Measurements from ENCODE around the gene GLCCI1.

GLCCI1 gene

DNA sequence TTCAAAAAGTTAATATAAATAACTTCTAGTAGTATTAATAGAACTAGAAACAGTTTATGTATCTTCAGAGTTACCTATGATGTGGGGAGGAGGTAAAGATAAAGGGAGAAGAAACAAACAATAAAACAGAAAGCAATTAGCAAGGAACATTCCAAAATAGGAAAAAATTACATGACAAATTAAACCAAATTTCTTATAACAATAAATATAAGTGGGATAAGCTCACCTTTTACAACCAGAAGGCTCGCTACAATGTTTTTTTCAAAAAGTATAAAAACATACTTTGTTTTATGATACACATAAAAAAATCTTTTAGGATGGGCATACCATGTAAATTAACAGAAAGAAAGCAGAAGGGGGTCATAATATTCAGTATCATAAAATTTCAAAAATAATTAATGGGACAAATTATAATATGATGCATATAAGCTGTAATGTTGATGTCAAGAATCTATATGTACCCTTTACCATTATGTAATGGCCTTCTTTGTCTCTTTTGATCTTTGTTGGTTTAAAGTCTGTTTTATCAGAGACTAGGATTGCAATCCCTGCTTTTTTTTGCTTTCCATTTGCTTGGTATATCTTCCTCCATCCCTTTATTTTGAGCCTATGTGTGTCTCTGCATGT is 31.8 kb downstream of the GLCCI1 start:
- Histone ChIP-seq H3K9me3 (ENCODE audit: control insufficient read depth, low read length) (no peaks in the 10 kb centered on the region), H3K36me3 (ENCODE audit: control insufficient read depth, insufficient read depth, low read length) (no peaks in the 10 kb centered on the region), H3K4me1 (ENCODE audit: control insufficient read depth, insufficient read depth, low read length) (peaks cover 7% of the 10 kb centered on the region), H3K4me3 (ENCODE audit: low read length) (no peak overlapping the region), H3K9ac (ENCODE audit: low read length) (no peak overlapping the region), H3K27me3 (ENCODE audit: control insufficient read depth, insufficient read depth, low read length) (no peaks in the 10 kb centered on the region)

- peaks cover 7% of the 10 kb centered on the region for H3K4me1 ChIP-seq (ENCODE audit: control insufficient read depth, insufficient read depth, low read length)
- no peaks in the 10 kb centered on the region for H3K27me3 ChIP-seq (ENCODE audit: control insufficient read depth, insufficient read depth, low read length)
- H3K9ac ChIP-seq (ENCODE audit: low read length): peak overlapping the region; percentile 15
- no peaks in the 10 kb centered on the region for H3K9me3 ChIP-seq (ENCODE audit: control insufficient read depth, low read length)
- H3K4me3 ChIP-seq (ENCODE audit: low read length): no peak overlapping the region
- H3K36me3 ChIP-seq (ENCODE audit: control insufficient read depth, insufficient read depth, low read length): no peaks in the 10 kb centered on the region
Observed at GRCh38 chr7:8003077-8003476, 34.5 kb downstream of the GLCCI1 start.

GRCh38 chr7:8005279-8005678 is 36.7 kb downstream of the GLCCI1 start:
- no peaks in the 10 kb centered on the region for H3K36me3 ChIP-seq (ENCODE audit: control insufficient read depth, insufficient read depth, low read length)
- no peaks in the 10 kb centered on the region for H3K27me3 ChIP-seq (ENCODE audit: control insufficient read depth, insufficient read depth, low read length)
- H3K4me3 ChIP-seq (ENCODE audit: low read length): no peak overlapping the region
- H3K4me1 ChIP-seq (ENCODE audit: control insufficient read depth, insufficient read depth, low read length): peaks cover 7% of the 10 kb centered on the region
- H3K9ac ChIP-seq (ENCODE audit: low read length): no peak overlapping the region
- H3K9me3 ChIP-seq (ENCODE audit: control insufficient read depth, low read length): no peaks in the 10 kb centered on the region

DNA sequence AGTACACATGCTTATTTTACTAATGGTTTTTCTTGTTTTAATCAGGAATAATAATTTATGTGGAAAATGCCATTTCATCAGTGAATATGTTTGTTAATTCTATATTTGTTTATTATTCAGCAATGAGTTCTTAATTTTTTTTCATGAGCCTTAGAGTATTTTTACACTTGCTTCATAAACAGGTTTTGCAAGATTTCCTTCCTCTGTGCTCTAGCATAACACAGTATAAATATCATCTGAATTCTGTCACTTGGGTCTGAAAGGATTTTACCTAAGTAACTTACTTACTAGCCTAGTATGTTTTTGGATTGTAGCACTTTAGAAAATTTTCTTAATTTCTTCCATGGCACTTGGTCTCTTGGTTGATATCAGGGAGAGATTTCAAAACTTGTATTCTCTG is 45.8 kb downstream of the GLCCI1 start:
- Histone ChIP-seq H3K9ac (ENCODE audit: low read length) (no peak overlapping the region), H3K9me3 (ENCODE audit: control insufficient read depth, low read length) (no peaks in the 10 kb centered on the region), H3K4me1 (ENCODE audit: control insufficient read depth, insufficient read depth, low read length) (no peaks in the 10 kb centered on the region), H3K27me3 (ENCODE audit: control insufficient read depth, insufficient read depth, low read length) (no peaks in the 10 kb centered on the region), H3K36me3 (ENCODE audit: control insufficient read depth, insufficient read depth, low read length) (no peaks in the 10 kb centered on the region), H3K4me3 (ENCODE audit: low read length) (no peak overlapping the region)

- no peaks in the 10 kb centered on the region for H3K27me3 ChIP-seq (ENCODE audit: control insufficient read depth, insufficient read depth, low read length)
- no peaks in the 10 kb centered on the region for H3K9me3 ChIP-seq (ENCODE audit: control insufficient read depth, low read length)
- H3K4me3 ChIP-seq (ENCODE audit: low read length): no peak overlapping the region
- no peak overlapping the region for H3K9ac ChIP-seq (ENCODE audit: low read length)
- H3K4me1 ChIP-seq (ENCODE audit: control insufficient read depth, insufficient read depth, low read length): no peaks in the 10 kb centered on the region
- no peaks in the 10 kb centered on the region for H3K36me3 ChIP-seq (ENCODE audit: control insufficient read depth, insufficient read depth, low read length)
Observed at GRCh38 chr7:8015100-8015745, 46.6 kb downstream of the GLCCI1 start.

GRCh38 chr7:8015746-8016120 is 47.1 kb downstream of the GLCCI1 start:
- no peak overlapping the region for H3K9ac ChIP-seq (ENCODE audit: low read length)
- no peaks in the 10 kb centered on the region for H3K36me3 ChIP-seq (ENCODE audit: control insufficient read depth, insufficient read depth, low read length)
- H3K4me1 ChIP-seq (ENCODE audit: control insufficient read depth, insufficient read depth, low read length): no peaks in the 10 kb centered on the region
- no peaks in the 10 kb centered on the region for H3K9me3 ChIP-seq (ENCODE audit: control insufficient read depth, low read length)
- H3K4me3 ChIP-seq (ENCODE audit: low read length): no peak overlapping the region
- no peaks in the 10 kb centered on the region for H3K27me3 ChIP-seq (ENCODE audit: control insufficient read depth, insufficient read depth, low read length)

GRCh38 chr7:8017423-8017822 is 48.8 kb downstream of the GLCCI1 start:
- H3K36me3 ChIP-seq (ENCODE audit: control insufficient read depth, insufficient read depth, low read length): no peaks in the 10 kb centered on the region
- no peak overlapping the region for H3K9ac ChIP-seq (ENCODE audit: low read length)
- no peak overlapping the region for H3K4me3 ChIP-seq (ENCODE audit: low read length)
- H3K4me1 ChIP-seq (ENCODE audit: control insufficient read depth, insufficient read depth, low read length): no peaks in the 10 kb centered on the region
- no peaks in the 10 kb centered on the region for H3K9me3 ChIP-seq (ENCODE audit: control insufficient read depth, low read length)
- no peaks in the 10 kb centered on the region for H3K27me3 ChIP-seq (ENCODE audit: control insufficient read depth, insufficient read depth, low read length)

DNA sequence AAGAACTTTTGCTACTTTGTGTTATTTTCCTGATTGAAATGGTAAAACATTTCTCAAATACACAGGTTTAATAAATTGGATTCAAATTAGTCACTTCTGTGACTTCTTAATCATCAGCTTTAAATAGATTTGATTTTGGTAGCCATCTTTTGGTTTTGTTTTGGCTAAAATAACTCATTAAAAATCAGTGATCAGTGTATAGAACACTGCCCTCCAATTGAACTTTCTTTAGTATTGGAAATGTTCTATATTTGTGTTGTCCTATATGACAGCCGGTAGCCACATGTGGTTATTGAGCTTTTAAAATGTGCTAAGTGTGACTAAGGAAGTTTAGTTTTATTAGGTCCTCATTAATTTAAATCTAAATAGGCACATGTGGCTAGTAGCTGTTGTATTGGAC is 50.4 kb downstream of the GLCCI1 start:
- H3K27me3 ChIP-seq (ENCODE audit: control insufficient read depth, insufficient read depth, low read length): no peaks in the 10 kb centered on the region
- H3K9me3 ChIP-seq (ENCODE audit: control insufficient read depth, low read length): no peaks in the 10 kb centered on the region
- no peaks in the 10 kb centered on the region for H3K4me1 ChIP-seq (ENCODE audit: control insufficient read depth, insufficient read depth, low read length)
- no peaks in the 10 kb centered on the region for H3K36me3 ChIP-seq (ENCODE audit: control insufficient read depth, insufficient read depth, low read length)
- H3K9ac ChIP-seq (ENCODE audit: low read length): no peak overlapping the region
- no peak overlapping the region for H3K4me3 ChIP-seq (ENCODE audit: low read length)

DNA sequence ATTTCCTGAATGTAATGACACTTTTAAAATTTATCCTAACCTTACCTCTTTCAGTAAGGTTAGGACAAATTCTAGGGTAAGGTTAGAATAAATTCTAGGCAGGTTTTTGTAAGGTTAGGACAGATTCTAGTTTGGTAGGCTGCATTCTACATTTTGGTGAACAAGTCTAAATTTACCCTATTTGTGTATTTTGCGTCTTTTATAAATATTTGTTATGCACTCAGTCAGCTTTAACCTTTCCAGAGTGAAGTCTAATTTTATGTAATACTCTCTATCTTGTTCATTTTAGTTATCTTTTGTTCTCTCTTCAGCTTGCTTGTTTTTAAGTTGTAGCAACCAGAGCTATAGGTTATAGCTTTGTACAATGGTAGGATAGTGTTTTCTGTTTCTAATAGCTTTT is 54.0 kb downstream of the GLCCI1 start:
- no peak overlapping the region for H3K9ac ChIP-seq (ENCODE audit: low read length)
- H3K36me3 ChIP-seq (ENCODE audit: control insufficient read depth, insufficient read depth, low read length): no peaks in the 10 kb centered on the region

DNA sequence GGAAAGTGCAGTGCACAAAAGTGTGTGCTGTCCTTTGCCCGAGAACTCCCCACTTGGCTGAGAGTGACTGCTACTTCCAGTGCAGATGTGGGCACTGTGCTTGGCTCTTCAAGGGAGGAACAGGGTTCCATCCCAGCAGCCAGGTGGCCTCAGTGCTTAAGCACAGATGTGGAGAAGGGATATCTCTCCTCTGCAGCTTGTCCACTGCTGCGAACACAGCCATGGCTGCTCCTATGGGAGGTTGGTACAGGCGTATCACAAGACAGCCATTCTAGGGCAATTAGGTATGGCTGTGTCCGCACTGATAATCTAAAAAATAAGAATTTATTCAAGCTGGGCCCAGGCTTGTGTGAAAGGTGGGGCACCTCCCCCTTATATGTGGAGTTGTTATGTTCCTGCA is 66.6 kb downstream of the GLCCI1 start:
- H3K4me1 ChIP-seq (ENCODE audit: control insufficient read depth, insufficient read depth, low read length): no peaks in the 10 kb centered on the region
- no peaks in the 10 kb centered on the region for H3K36me3 ChIP-seq (ENCODE audit: control insufficient read depth, insufficient read depth, low read length)
- H3K9ac ChIP-seq (ENCODE audit: low read length): no peak overlapping the region
- H3K4me3 ChIP-seq (ENCODE audit: low read length): no peak overlapping the region
- H3K27me3 ChIP-seq (ENCODE audit: control insufficient read depth, insufficient read depth, low read length): no peaks in the 10 kb centered on the region
- no peaks in the 10 kb centered on the region for H3K9me3 ChIP-seq (ENCODE audit: control insufficient read depth, low read length)

More for the DNA sequence above, 54.0 kb downstream of the GLCCI1 start:
- H3K27me3 ChIP-seq (ENCODE audit: control insufficient read depth, insufficient read depth, low read length): no peaks in the 10 kb centered on the region
- no peaks in the 10 kb centered on the region for H3K4me1 ChIP-seq (ENCODE audit: control insufficient read depth, insufficient read depth, low read length)
- no peak overlapping the region for H3K4me3 ChIP-seq (ENCODE audit: low read length)
- no peaks in the 10 kb centered on the region for H3K9me3 ChIP-seq (ENCODE audit: control insufficient read depth, low read length)

GRCh38 chr7:8035647-8036518 is 67.3 kb downstream of the GLCCI1 start:
- H3K9ac ChIP-seq (ENCODE audit: low read length): no peak overlapping the region
- no peak overlapping the region for H3K4me3 ChIP-seq (ENCODE audit: low read length)
- no peaks in the 10 kb centered on the region for H3K4me1 ChIP-seq (ENCODE audit: control insufficient read depth, insufficient read depth, low read length)
- no peaks in the 10 kb centered on the region for H3K27me3 ChIP-seq (ENCODE audit: control insufficient read depth, insufficient read depth, low read length)
- H3K9me3 ChIP-seq (ENCODE audit: control insufficient read depth, low read length): no peaks in the 10 kb centered on the region
- H3K36me3 ChIP-seq (ENCODE audit: control insufficient read depth, insufficient read depth, low read length): no peaks in the 10 kb centered on the region

- Histone ChIP-seq H3K9me3 (ENCODE audit: control insufficient read depth, low read length) (no peaks in the 10 kb centered on the region), H3K4me3 (ENCODE audit: low read length) (no peak overlapping the region), H3K4me1 (ENCODE audit: control insufficient read depth, insufficient read depth, low read length) (no peaks in the 10 kb centered on the region), H3K27me3 (ENCODE audit: control insufficient read depth, insufficient read depth, low read length) (no peaks in the 10 kb centered on the region), H3K36me3 (ENCODE audit: control insufficient read depth, insufficient read depth, low read length) (no peaks in the 10 kb centered on the region), H3K9ac (ENCODE audit: low read length) (no peak overlapping the region)
Observed at GRCh38 chr7:8037151-8037550, 68.6 kb downstream of the GLCCI1 start.
